SIG-M5 treated with dmso at 0.1 percent for 504 hours (cell line): ENCODE results near the gene AGAP1.
A peak's percentile ranks its signal among the peaks of the same experiment; 100 is the strongest.

ENCODE experiments used
- DNase-seq: peaks from one replicate; lab custom pipeline; 2025; ENCODE audit not compliant: unreplicated experiment; lab: John Stamatoyannopoulos, UW

AGAP1 gene

GRCh38 chr2:235566931-235567495 is 73.2 kb downstream of the AGAP1 start:
- DNase-seq, result no peak

GRCh38 chr2:235567842-235568241 is 74.0 kb downstream of the AGAP1 start:
- no peak for DNase-seq

- peak; percentile 71 for DNase-seq
These were observed 74.6 kb downstream of the AGAP1 start for GRCh38 chr2:235568431-235568830.

- no peak for DNase-seq
These were observed 76.0 kb downstream of the AGAP1 start for GRCh38 chr2:235569837-235570236.

GRCh38 chr2:235570256-235570655 is 76.4 kb downstream of the AGAP1 start:
- DNase-seq, result no peak

GRCh38 chr2:235570966-235571692 is 77.3 kb downstream of the AGAP1 start:
- no peak for DNase-seq

- DNase-seq, result no peak
These were observed 78.7 kb downstream of the AGAP1 start for GRCh38 chr2:235572592-235572991.

- no peak for DNase-seq
These were observed 79.7 kb downstream of the AGAP1 start for GRCh38 chr2:235573331-235574221.

- DNase-seq, result no peak
These were observed 81.6 kb downstream of the AGAP1 start for GRCh38 chr2:235575431-235575830.

- no peak for DNase-seq
These were observed 82.1 kb downstream of the AGAP1 start for GRCh38 chr2:235575904-235576303.

GRCh38 chr2:235576337-235576910 is 82.6 kb downstream of the AGAP1 start:
- DNase-seq, result no peak

GRCh38 chr2:235577404-235578330 is 83.8 kb downstream of the AGAP1 start:
- DNase-seq, result no peak

- no peak for DNase-seq
These were observed 85.3 kb downstream of the AGAP1 start for GRCh38 chr2:235579128-235579527.

- no peak for DNase-seq
These were observed 86.7 kb downstream of the AGAP1 start for GRCh38 chr2:235580426-235581157.

- DNase-seq, result no peak
These were observed 88.3 kb downstream of the AGAP1 start for GRCh38 chr2:235582081-235582686.

GRCh38 chr2:235582729-235583128 is 88.9 kb downstream of the AGAP1 start:
- DNase-seq, result no peak

GRCh38 chr2:235583144-235583543 is 89.3 kb downstream of the AGAP1 start:
- DNase-seq, result no peak

- DNase-seq, result no peak
These were observed 90.2 kb downstream of the AGAP1 start for GRCh38 chr2:235583925-235584637.

GRCh38 chr2:235584638-235585007 is 90.8 kb downstream of the AGAP1 start:
- DNase-seq, result no peak
